NCI-H1436 treated with DMSO at 0.1 percent for 48 hours (cell line): ENCODE measurements around the gene SRD5A1.

Source experiments
- DNase-seq: peaks from one replicate; lab custom pipeline; 2025; lab: John Stamatoyannopoulos, UW

The SRD5A1 gene

DNA sequence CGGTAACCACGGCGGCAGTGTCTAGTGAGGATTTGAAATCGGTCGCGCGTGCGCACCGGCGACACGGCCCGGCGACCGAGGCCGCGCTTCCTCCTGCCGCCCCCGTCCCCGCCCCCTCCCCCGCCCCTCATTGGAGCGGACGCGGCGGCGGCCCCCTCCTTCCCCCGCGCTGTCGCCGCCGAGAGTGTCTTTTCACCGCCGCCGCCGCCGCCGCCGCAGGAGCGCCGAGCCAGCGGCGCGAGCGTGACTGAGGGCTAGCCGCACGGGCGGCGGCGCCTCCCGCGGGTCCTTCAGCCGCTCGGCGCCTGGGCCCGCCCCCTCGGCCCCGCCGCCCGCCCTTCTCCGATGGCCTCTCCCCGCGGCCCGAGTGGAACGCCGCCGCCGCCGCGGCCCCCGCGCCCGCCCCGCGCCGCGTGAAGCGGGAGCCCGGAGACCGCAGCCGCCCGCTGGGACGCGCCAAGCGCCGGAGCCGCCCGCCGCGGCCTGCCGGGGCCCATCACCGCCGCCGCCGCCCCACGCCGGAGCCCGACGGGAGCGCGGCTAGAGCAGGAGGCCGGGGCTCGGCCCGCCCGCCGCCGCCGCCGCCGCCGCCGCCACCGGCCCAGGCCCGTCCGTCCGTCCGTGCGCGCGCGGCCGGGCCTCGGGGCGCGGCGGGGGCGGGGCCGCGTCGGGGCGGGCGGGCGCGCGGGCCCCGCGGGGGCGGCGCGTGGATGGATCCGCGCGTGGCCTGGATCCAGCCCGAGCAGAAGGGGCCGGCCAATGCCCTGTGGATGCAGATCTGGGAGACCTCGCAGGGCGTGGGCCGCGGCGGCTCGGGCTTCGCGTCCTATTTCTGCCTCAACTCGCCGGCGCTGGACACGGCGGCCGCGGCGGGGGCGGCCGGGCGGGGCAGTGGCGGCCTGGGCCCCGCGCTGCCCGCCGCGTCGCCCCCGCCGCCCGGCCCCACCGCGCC is 80.3 kb downstream of the SRD5A1 start, which contains the start of gene TENT4A:
Gene TENT4A (plus strand): TSS at position 159 of the 952 bp plus-strand sequence. CDS start 552 bp downstream, at position 711.
- DNase-seq = no peak

DNA sequence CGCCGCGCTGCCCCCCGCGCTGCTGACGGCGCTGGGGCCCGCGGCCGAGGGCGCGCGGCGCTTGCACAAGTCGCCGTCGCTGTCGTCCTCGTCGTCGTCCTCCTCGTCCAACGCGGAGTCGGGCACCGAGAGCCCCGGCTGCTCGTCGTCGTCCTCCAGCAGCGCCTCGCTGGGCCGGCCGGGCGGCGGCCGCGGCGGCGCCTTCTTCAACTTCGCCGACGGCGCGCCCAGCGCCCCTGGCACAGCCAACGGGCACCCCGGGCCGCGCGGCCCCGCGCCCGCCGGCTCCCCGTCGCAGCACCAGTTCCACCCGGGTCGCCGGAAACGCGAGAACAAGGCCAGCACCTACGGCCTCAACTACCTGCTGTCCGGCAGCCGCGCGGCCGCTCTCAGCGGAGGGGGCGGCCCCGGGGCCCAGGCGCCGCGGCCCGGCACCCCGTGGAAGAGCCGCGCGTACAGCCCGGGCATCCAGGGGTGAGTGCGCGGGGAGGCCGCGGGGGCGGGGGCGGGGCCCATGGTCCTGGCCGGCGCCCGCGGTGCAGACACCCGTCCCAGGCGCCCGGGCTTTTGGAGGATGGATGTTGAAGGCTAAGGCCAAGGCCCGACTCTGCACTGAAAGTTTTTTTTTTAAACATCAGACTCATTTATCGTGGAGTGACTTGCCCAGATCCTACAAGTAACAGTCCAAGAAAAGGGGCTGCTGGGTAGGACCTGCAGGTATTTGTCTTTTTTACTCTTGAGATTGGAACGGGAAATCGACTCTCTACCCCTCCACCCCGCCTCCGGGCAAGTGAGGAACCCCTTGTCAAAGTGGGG is 81.2 kb downstream of the SRD5A1 start:
- no peak for DNase-seq

DNA sequence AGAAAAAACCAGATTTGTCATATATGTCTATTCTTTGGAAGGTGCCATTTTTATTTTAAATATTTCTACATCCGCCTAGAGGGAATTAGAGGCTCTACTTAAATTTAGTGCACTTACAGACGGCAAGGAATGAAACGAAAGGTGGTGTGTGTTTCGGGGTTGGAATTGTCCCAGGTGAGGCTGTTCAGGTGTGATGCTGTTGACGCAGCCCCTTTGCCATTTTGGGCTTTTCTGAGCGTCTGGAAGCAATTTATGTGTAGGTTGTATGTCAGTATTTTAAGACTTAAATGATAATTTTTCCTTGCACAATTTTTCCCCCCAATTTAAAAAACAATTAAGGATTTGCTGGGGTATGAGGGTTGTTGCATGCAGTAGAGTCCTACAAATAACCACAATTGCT is 82.0 kb downstream of the SRD5A1 start:
- DNase-seq = no peak

GRCh38 chr5:6715758-6716628 is 82.8 kb downstream of the SRD5A1 start:
- DNase-seq = no peak

- no peak for DNase-seq
These were observed 83.4 kb downstream of the SRD5A1 start for GRCh38 chr5:6716629-6717149.

- DNase-seq = no peak
These were observed 84.0 kb downstream of the SRD5A1 start for GRCh38 chr5:6717247-6717646.

GRCh38 chr5:6717687-6718086 is 84.4 kb downstream of the SRD5A1 start:
- no peak for DNase-seq

GRCh38 chr5:6718161-6718681 is 85.0 kb downstream of the SRD5A1 start:
- no peak for DNase-seq

- DNase-seq = no peak
These were observed 85.5 kb downstream of the SRD5A1 start for GRCh38 chr5:6718718-6719117.

- no peak for DNase-seq
These were observed 86.2 kb downstream of the SRD5A1 start for GRCh38 chr5:6719417-6719816.

DNA sequence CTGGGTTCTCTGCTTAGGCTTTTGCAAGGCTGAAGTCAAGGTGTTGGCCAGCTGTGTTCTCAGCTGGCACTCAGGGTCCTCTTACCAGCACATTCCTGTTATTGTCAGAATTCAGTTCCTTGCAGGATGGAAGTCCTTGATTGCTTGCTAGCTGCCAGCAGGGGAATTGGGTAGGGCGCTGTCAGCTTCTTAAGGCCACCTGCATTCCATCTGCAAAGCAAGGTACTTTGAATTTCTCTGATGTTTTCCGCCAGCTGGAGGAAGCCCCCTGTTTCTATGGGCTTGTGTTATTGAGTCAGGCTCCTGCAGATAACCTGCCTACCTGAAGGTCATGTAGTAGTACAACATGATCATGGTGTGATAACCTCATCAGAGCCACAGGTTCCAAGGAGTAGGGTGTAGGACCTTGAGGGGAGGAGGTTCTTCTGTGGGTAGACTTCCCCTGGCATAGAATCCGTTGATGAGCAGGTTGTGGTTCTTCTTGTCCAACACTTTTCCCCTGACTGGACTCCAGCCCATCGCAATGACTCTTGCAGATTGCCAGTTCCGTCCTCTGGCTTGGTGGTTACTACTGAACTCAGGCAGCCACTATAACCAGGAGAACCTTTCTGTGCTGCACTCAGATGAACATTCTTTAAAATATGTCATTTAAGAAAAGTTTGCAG is 86.8 kb downstream of the SRD5A1 start:
- DNase-seq = no peak

GRCh38 chr5:6720561-6720921 is 87.3 kb downstream of the SRD5A1 start:
- DNase-seq = no peak

DNA sequence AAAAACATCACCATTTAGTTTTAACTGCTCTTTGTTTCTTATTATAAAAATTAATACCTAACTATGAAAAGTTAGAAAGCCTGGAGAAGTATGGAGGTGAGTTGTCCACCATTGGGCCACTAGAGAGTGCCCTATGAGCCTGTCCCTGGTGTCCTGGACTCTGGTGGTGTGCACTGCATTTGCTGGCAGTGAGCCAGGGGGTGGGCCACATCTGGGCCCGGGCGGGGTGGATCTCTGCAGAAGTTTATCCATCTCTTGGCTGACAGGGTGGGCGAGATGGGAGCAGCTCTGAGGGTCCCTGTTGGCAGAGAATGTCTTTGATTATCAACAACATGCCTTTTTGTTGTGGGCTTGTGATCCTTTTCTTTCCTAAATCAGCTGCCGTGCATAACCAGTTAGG is 88.2 kb downstream of the SRD5A1 start:
- no peak for DNase-seq

DNA sequence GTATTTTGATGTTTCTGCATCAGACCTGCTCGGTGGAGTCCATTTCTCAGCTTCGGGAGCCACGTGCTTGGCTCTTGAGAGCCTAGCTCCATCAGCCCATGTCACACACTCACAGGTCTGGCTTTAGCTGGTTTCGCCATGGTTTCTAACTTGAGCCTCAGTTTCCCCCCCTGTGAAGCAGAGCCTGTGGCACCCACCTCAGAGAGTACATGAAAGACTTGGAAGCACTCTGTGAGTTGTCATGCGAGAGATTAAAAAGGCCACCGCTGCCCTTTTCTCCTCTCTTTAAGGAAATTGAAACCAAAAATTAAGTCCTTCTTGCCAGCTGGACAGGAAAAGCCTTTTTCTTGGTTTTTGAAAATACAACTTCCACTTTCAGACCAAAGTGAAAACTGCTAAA is 88.8 kb downstream of the SRD5A1 start:
- no peak for DNase-seq

- no peak for DNase-seq
These were observed 90.0 kb downstream of the SRD5A1 start for GRCh38 chr5:6723122-6723815.

DNA sequence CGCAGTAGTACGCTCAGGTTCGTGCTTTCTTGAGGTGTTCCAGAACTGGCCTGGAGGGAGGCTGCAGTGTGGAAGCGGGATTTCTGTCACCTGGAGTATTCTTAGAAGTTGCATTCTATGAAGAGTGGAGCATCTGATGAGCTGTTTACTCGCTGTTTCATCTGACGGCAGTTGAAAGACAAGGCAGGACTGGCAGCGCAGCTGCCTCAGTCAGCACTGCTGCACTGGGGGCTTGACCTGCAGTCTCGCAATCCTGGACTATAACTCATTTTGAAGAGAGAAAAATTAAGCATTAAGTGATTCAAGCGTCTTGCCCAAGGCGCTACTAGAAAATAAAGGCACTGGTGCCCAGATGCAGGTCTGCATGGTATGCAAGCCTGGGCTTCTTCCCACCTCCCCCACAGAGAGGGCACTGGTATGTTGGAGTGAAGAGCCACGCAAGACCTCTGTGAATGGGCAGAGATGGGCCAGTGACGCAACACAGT is 90.6 kb downstream of the SRD5A1 start:
- DNase-seq = no peak
